GM18505 (cell line): Measurements from ENCODE around the gene NUS1.
"Not testable (repeated sequence)": the region's sequence is repeated elsewhere in the genome, so short reads cannot be mapped to it uniquely, and the experiment has no call there.

Source experiments
- ATAC-seq: cut with Tn5 transposase; IDR thresholded peaks from one replicate; pipeline ENCODE4 v1.9.1; 2021; ENCODE audit not compliant: unreplicated experiment
- POLR2A ChIP-seq: IDR thresholded peaks from 4 replicates; pipeline ENCODE4 v1.6.1; 2011; ENCODE audit warnings: borderline replicate concordance; ENCODE audit not compliant: insufficient read depth, insufficient read length; ENCODE audit errors: extremely low read depth

Gene NUS1

DNA sequence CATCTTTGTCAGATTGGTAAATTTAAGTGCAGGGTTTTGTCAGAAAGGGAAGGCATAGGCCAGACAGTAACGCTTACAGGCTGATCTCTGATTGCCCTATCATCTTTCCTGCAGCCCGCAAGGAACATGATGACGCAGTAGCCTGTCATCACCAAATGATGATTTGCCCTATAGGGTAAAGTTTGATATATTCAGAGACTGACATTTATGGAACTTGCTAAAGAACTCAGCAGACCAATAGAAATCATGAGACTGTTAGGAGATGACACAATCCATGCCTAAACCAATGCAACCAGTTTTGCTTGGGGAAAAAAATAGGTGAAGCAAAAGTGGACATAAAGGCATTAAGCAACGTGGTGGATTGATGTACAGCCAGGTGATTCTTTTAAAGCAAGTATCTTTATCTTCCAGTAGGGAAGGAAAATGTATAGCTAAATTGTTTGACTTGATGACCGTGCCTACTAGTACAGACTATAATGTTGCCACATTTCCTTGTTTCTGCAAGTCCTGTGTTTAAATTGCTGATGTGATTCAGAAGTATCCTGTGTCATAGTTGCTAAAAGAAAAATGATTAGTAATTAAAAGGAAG, 2.4 kb downstream of the NUS1 start:
- ATAC-seq = no peak
- no peak for TF ChIP-seq POLR2A

DNA sequence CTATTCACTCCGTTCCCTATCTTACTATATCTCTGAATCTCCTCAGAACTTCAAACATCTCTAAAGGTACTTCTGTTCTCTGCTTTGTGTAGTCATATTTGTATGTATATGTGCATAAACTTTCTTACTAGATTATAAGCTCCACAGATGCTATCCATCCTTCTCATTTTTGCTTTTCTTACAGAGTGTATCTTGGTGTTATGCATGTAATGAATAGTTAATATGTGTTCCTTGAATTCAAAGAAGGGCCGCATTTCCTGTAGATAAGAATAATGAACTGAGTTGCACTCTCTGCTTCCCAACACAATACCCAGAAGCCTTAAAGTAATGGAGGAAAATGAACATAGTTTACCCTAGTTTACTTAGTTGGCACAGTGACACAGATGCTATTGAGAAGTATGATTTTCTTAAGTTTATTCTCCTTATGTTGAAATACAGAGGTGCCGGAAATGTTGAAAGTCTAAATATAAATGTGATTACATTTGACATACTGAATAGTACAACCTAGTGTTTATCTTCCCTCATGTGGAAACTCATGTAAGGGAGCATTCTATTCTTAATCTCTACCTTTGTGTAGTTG, 6.0 kb downstream of the NUS1 start:
- no peak for TF ChIP-seq POLR2A
- ATAC-seq = no peak

DNA sequence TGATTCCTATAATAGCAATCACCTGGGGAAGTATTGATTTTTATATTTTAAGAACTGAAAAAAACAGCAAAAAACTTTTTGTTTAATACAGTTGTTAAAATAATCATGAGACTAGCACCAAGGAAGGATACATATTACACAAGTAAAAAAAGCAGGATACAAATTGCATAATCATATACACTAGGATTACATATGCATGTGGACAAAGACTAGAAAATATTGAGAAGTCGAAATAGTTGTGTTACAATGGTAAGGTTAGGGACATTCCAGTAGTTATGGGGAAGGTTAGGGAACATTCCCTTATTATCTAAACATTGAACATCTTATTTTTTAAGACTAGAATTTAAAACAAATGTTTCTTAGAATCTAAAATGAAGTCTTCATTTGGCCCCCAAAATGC, 9.5 kb downstream of the NUS1 start:
- TF ChIP-seq POLR2A = no peak
- no peak for ATAC-seq

DNA sequence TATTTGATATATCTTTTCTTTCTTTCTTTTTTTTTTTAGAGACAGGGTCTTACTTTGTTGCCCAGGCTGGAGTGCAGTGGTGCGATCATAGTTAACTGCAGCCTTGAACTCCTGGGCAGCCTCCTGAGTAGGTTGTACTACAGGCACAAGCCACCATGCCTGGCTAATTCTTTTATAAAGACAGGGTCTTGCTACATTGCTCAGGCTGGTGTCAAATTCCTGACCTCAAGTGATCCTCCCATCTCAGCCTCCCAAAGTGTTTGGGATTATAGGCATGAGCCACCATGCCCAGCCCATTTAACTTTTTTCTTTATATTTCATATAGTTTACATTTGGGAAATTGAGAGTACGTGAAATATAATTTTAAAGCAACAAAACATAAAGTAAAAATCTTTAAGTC, 10.1 kb downstream of the NUS1 start:
- no peak for ATAC-seq
- no peak for TF ChIP-seq POLR2A

DNA sequence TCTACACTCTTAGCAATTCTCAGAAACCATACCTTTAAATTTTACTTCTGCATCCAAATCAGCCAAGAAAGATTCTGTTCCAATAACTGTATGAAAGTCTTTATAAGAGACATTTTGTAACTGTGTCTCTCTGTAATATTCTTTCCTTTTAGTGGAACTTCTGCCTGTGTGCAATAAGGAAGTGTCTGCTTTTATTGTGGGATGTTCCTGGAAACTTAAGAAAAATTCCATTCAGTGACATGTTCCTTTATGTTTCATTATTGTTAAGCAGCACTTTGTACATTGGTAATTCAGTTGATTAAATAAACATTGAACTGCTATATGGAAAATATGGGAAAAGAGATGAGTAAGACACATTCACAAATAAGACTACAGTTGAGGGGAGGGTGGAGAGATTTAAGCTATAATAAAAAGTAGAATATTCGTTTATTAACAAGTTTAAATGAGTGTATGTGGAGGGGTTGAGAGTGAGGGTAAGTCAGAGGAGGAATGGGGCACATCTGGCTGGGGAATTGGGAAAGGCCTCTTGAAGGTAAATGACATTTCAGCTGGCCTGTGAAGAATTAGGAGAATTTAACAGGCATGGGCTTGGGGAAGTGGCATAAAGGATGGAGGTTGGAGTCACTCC, 11.9 kb downstream of the NUS1 start:
- ATAC-seq = no peak
- TF ChIP-seq POLR2A = no peak

DNA sequence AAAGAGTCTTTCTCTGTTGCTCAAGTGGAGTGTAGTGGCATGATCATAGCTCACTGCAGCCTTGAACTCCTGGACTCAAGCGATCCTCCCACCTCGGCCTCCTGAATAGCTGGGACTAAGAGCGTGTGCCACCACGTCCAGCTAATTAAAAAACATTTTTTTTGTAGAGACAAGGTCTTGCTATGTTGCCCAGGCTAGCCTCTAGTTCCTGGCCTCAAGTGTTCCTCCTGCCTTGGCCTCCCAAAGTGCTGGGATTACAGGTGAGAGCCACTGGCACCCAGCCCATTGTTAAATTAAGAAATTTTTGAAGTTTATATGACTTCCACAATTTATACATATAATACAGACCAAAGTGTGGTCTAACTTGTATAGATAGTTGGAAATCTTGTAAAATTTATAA, 14.3 kb downstream of the NUS1 start:
- not testable (repeated sequence) for ATAC-seq

DNA sequence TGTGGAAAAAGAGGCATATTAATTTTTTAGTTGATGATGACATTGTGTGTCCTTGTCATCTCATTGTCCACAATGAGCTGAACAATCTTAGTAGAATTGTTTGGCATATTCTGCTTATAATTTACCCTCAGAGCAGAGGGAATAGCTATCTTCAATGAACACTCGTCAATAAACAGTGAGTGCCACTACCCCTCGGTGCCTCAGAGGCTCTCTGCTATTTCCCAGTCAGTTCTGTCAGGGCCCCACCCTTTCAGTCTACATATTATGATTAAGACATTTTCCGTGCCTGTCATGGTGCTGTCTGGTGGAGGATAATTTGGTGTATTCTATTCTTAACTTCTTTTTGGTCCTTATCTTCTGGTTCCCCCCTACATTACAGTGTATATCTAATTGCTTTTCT, 31.2 kb downstream of the NUS1 start:
- no peak for TF ChIP-seq POLR2A
- no peak for ATAC-seq

DNA sequence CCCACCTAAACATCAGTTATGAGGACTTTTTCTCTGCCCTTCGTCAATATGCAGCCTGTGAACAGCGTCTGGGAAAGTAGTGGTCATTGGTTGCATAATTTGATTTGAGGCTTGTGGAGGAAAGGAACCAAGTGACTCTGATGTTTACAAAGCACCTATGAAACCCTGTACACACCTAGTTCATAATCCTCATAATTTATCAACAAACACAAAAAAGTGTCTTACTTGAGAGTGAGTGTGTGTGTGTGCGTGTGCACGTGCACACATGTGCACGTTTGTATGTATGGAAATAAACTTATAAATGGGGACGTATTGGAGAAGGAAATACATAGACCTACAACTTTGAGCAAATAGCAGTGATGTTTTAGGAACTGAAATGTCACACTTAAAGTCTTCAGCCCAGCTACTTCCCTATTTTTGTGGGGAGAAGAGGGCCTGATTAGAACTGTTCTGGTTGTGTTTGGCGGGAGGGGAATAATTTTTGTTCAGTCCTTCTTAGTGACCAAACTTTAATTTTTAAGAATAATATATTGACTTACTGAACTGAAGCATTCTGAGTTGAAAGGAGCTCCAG, 31.8 kb downstream of the NUS1 start:
- not testable (repeated sequence) for ATAC-seq

DNA sequence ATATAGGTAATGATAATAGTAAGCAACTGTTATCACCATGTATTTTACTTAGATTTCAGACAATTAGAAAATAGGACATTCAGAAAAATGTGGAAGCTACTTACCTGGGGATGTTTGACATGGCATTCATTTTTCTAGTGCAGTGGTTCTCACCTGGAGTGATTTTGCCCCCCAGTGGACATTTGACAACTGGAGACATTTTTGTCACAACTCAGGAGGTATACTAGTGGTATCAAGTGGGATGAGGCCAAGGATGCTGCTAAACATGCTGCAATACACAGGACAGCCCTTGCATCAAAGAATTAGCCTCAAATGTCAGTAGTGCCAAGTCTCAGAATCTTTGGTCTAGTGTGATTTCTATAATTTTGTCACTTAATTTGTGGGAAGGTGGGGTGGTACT, 36.1 kb downstream of the NUS1 start:
- no peak for TF ChIP-seq POLR2A

DNA sequence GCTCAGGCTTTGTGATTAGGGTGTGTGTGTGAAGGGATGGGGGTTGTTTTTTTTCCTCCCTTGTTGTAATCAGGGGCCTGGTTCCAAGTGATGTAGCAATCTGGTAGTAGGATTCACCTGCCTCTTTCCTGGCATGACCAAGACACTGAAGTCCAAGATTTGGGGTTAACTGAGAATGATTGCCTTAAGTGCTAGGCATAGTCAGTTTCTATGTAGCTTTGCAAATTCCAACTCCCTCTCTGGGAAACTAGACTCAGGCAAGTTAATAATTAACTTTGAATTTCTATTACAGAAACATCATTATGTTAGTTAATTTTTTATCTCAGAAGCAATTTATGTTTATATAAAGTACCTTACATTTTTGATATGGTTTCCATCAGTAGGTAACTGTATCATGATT, 43.6 kb downstream of the NUS1 start:
- no peak for TF ChIP-seq POLR2A
- no peak for ATAC-seq

More for the DNA sequence above, 36.1 kb downstream of the NUS1 start:
- no peak for ATAC-seq

DNA sequence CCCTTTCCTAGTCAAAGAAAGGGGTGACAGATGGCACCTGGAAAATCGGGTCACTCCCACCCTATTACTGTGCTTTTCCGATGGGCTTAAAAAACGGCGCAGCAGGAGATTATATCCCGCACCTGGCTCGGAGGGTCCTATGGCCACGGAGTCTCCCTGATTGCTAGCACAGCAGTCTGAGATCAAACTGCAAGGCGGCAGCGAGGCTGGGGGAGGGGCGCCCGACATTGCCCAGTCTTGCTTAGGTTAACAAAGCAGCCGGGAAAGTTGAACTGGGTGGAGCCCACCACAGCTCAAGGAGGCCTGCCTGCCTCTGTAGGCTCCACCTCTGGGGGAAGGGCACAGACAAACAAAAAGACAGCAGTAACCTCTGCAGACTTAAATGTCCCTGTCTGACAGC, 46.3 kb downstream of the NUS1 start:
- ATAC-seq = not testable (repeated sequence)

DNA sequence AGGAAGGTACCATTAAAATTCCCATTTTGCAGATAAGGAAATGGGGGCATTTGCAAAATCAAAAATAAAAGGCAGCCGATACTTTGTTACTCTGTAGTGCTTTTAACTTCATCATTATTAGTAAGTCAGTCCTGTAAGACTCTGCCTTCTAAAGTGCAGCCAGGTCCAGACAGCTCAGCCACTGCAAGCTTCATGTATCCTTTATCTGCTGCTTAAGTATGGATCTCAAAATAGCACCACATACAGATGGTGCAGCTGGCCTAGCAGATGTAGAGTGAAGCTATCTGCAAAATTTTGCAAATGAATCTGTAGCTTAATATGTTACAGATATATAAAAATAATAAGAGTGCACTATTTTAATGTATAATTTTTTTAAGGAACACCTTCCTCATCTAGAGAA, 53.4 kb downstream of the NUS1 start:
- ATAC-seq = no peak
- TF ChIP-seq POLR2A = no peak

DNA sequence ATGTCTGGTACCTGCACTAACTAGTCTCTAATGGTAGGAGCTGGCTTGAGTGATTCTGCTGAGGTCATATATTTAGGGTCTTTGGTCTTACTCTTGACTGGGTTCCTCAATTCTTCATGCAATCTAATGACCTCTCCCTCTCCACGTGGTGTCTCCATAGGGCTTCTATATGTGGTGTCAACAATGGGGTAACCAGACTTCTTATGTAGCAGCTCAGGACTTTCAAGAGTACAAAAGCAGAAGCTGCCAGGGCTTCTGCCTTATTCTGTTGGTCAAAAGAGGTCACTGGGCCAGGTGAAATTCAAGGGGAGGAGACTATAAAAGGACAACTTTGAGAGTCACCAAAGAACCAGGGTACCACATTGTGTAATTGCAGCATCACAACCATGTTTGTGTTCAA, 54.3 kb downstream of the NUS1 start:
- no peak for ATAC-seq
- TF ChIP-seq POLR2A = no peak

DNA sequence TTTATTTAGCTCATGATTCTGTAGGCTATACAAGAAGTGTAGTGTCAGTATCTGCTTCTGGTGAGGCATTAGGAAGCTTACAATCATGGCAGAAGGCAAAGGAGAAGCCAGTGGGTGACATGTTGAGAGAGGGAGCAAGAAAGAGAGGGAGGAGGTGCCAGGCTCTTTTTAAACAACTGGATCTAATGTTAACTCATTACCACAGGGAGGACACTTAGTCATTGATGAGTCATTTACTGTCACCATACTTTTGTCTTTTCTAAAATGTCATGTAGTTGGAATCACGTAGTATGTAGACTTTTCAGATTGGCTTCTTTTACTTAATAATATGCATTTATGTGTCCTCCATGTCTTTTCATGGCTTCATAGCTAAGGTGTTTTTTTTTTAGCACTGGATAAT, 58.1 kb downstream of the NUS1 start:
- ATAC-seq = no peak
- no peak for TF ChIP-seq POLR2A

DNA sequence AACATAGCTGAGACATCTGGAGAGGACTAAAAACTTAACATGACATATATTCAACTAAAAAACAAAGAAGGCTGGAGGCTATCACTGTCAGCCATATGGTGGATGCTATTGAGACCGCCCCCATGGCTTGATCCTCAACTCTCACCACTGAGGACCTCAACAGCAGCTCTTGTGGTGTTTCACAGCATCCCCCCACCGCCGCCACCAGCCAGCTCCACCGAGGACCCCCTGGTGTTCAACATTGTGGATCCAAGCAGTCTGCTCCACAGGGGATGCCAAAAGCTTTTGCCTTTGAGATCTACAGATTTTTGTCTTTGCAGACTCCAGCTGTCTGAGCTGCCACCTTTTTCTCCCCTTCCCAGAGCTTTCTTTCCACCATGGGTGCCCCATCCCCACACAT, 64.6 kb downstream of the NUS1 start:
- ATAC-seq = no peak
- no peak for TF ChIP-seq POLR2A

DNA sequence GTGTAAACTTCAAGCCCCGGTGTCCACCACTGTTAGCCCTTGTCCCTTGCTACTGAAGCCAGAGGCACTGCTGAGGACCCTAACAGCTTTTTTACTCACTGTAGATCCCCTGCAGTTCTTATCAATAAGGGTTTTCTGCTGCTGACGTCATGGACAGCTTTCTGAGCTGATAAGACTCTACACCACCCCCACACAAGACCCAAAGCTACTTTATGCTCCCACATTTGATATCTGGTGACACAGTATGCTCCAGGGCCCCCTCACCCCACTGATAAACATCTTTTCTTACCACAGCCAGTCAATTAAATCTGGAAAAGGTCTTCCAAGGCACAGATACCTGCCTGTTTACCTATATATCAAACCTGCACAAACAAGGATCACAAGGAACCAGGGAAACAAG, 65.3 kb downstream of the NUS1 start:
- no peak for TF ChIP-seq POLR2A
- no peak for ATAC-seq

DNA sequence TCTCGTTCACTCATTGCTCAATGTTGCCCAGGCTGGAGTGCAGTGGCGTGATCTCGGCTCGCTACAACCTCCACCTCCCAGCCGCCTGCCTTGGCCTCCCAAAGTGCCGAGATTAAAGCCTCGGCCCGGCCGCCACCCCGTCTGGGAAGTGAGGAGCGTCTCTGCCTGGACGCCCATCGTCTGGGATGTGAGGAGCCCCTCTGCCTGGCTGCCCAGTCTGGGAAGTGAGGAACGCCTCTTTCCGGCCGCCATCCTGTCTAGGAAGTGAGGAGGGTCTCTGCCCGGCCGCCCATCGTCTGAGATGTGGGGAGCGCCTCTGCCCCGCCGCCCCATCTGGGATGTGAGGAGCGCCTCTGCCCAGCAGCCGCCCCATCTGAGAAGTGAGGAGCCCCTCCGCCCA, 75.4 kb downstream of the NUS1 start:
- ATAC-seq = not testable (repeated sequence)
